ENCODE data around the gene FER. TPM values are rescaled to one million over a fixed set of nuclear protein-coding genes. Genes with fewer than 3 reads are reported as not detected.

FER gene
- total and polyA plus RNA-seq, 2 of the 8 experiments (the other 6 are each of a cell fraction or from before 2014, with no cell fraction given) = 1.3 to 15.8 TPM

- no peak overlapping the region for H4K91ac ChIP-seq (replicated peaks; ENCODE audit: insufficient read length, low read length)
- no peak overlapping the region for H2BK15ac ChIP-seq (ENCODE audit: low read length)
- no peaks in the 10 kb centered on the region for H3K36me3 ChIP-seq (ENCODE audit: control insufficient read depth in 2 of 4, insufficient read depth in 4 of 4, low read length in 3 of 4)
- H3K14ac ChIP-seq (ENCODE audit: insufficient read length) = no peak overlapping the region
- H3K23me2 ChIP-seq (ENCODE audit: low read depth, low read length) = no peaks in the 10 kb centered on the region
- H3K27ac ChIP-seq (ENCODE audit: low read depth, low read length) = no peak overlapping the region
- H2BK5ac ChIP-seq (ENCODE audit: low read depth, low read length) = no peak overlapping the region
- no peak overlapping the region for H2AK5ac ChIP-seq (ENCODE audit: low read depth, low read length)
- ChIA-PET POLR2A (ENCODE audit: partially characterized antibody) (no interaction called here), CTCF (ENCODE audit: partially characterized antibody) (interaction anchor here (1.7 kb wide), 1 partner anchor 141 kb away, joined by 3 read pairs; no protein-coding TSS in a partner anchor)
- DNase-seq (ENCODE audit: low read depth in 1 of 2, low spot score in 2 of 2) (no peak), FAIRE-seq (no peak)
- no peaks in the 10 kb centered on the region for H4K20me1 ChIP-seq (replicated peaks in 1 of 2; ENCODE audit: control insufficient read depth in 1 of 2, insufficient read depth in 2 of 2, low read length in 2 of 2)
- H3K18ac ChIP-seq (ENCODE audit: extremely low read depth, low read length) = no peak overlapping the region
- H2BK120ac ChIP-seq (replicated peaks; ENCODE audit: low read depth, low read length) = no peak overlapping the region
- H4K5ac ChIP-seq (ENCODE audit: insufficient read length, low read depth, low read length) = no peak overlapping the region
- H2BK20ac ChIP-seq (ENCODE audit: low read length) = no peak overlapping the region
- TF ChIP-seq GABPA (IDR thresholded peaks at IDR 0.05; ENCODE audit: borderline replicate concordance, insufficient read depth, low read length) (no peak), SRF (IDR thresholded peaks at IDR 0.05; ENCODE audit: low read depth, low read length) (no peak), KDM4A (IDR thresholded peaks at IDR 0.05; ENCODE audit: low read depth, low read length, severe bottlenecking) (no peak), BACH1 (IDR thresholded peaks at IDR 0.05; ENCODE audit: low read length) (no peak)
- TF ChIP-seq, protein P1, sequence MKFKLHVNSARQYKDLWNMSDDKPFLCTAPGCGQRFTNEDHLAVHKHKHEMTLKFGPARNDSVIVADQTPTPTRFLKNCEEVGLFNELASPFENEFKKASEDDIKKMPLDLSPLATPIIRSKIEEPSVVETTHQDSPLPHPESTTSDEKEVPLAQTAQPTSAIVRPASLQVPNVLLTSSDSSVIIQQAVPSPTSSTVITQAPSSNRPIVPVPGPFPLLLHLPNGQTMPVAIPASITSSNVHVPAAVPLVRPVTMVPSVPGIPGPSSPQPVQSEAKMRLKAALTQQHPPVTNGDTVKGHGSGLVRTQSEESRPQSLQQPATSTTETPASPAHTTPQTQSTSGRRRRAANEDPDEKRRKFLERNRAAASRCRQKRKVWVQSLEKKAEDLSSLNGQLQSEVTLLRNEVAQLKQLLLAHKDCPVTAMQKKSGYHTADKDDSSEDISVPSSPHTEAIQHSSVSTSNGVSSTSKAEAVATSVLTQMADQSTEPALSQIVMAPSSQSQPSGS (IDR thresholded peaks at IDR 0.05; ENCODE audit: low read length) = no peak
- H3K56ac ChIP-seq (replicated peaks; ENCODE audit: insufficient read length, low read depth, low read length) = no peak overlapping the region
- no peaks in the 10 kb centered on the region for H3K79me2 ChIP-seq (ENCODE audit: control insufficient read depth in 1 of 2, insufficient read depth in 2 of 2, low read length in 2 of 2)
- no peak overlapping the region for H3K9ac ChIP-seq (replicated peaks in 1 of 4; ENCODE audit: extremely low read depth in 1 of 4, low read depth in 3 of 4, low read length in 3 of 4)
- H3K23ac ChIP-seq (ENCODE audit: insufficient read length) = no peak overlapping the region
- no peak overlapping the region for H2AFZ ChIP-seq (ENCODE audit: low read length)
- H2BK12ac ChIP-seq (ENCODE audit: low read depth, low read length) = no peak overlapping the region
- H3K79me1 ChIP-seq (ENCODE audit: low read depth, low read length) = no peaks in the 10 kb centered on the region
- H3K4me1 ChIP-seq (replicated peaks in 1 of 4; ENCODE audit: control insufficient read depth in 3 of 4, insufficient read depth in 4 of 4, low read length in 3 of 4) = no peaks in the 10 kb centered on the region
- no peak overlapping the region for H3K4ac ChIP-seq (replicated peaks; ENCODE audit: insufficient read length, low read depth, low read length)
- no peak overlapping the region for H3K4me3 ChIP-seq (ENCODE audit: extremely low read depth in 1 of 4, insufficient read depth in 2 of 4, low read depth in 3 of 4, low read length in 4 of 4)
- 90% methylated on average over 7 of the region's 7 CpGs; no CpG with 5 or more reads in 1 of the 2 experiments for WGBS, 2 experiments (ENCODE audit: extremely low coverage in 1 of 2, insufficient coverage in 1 of 2, insufficient read length in 1 of 2, insufficient replicate concordance in 2 of 2, low coverage in 1 of 2, low lambda C conversion rate in 2 of 2, missing lambda C conversion rate in 1 of 2)
- no peaks in the 10 kb centered on the region for H3K27me3 ChIP-seq (replicated peaks in 1 of 4; ENCODE audit: control insufficient read depth in 3 of 4, extremely low read depth in 1 of 4, insufficient read depth in 3 of 4, low read length in 3 of 4)
- H3K9me3 ChIP-seq (ENCODE audit: insufficient read depth in 2 of 2, low read depth in 1 of 2, low read length in 1 of 2) = peaks cover 0 to 3% of the 10 kb centered on the region in 2 experiments; a peak in 1 of 4 replicates
- no peak overlapping the region for H4K8ac ChIP-seq (ENCODE audit: extremely low read depth, insufficient read depth, low read length)
- no peak overlapping the region for H3K4me2 ChIP-seq (ENCODE audit: insufficient read depth in 1 of 2, low read depth in 2 of 2, low read length in 2 of 2)
These were observed 74.7 kb downstream of the FER start for GRCh38 chr5:108822211-108822947.
